HS-5 (cell line): ENCODE results near the gene RALGAPB.
"Not testable (repeated sequence)": the region's sequence is repeated elsewhere in the genome, so short reads cannot be mapped to it uniquely, and the experiment has no call there.

Source experiments
- DNase-seq: peaks from one replicate; pipeline ENCODE4 v3.0.0-alpha.2; 2012; ENCODE audit warnings: low read depth

RALGAPB gene

GRCh38 chr20:38472513-38473366 lies at the start of gene RALGAPB:
Gene RALGAPB, plus strand, starts transcription at chr20:38472843. Its CDS starts 15,590 bp downstream, at chr20:38488433.
- peak; percentile 96 for DNase-seq

- DNase-seq: no peak
Measured at GRCh38 chr20:38423541-38423940, 49.1 kb upstream of the RALGAPB start.

- DNase-seq: no peak
Measured at GRCh38 chr20:38424401-38424800, 48.2 kb upstream of the RALGAPB start.

GRCh38 chr20:38426006-38426897 lies 46.4 kb upstream of the RALGAPB start:
- peak; percentile 82 for DNase-seq

- DNase-seq: no peak
Measured at GRCh38 chr20:38427655-38428023, 45.0 kb upstream of the RALGAPB start.

- no peak for DNase-seq
Measured at GRCh38 chr20:38428800-38429199, 43.8 kb upstream of the RALGAPB start.

- no peak for DNase-seq
Measured at GRCh38 chr20:38429301-38429700, 43.3 kb upstream of the RALGAPB start.

- DNase-seq: no peak
Measured at GRCh38 chr20:38430679-38431325, 41.8 kb upstream of the RALGAPB start.

GRCh38 chr20:38432292-38432691 lies 40.4 kb upstream of the RALGAPB start:
- no peak for DNase-seq

GRCh38 chr20:38432870-38433269 lies 39.8 kb upstream of the RALGAPB start:
- DNase-seq: not testable (repeated sequence)

- DNase-seq: no peak
Measured at GRCh38 chr20:38433304-38433972, 39.2 kb upstream of the RALGAPB start.

GRCh38 chr20:38434301-38434741 lies 38.3 kb upstream of the RALGAPB start:
- DNase-seq: no peak

- DNase-seq: peak; percentile 72
Measured at GRCh38 chr20:38434770-38435554, 37.7 kb upstream of the RALGAPB start, which contains the start of gene SNHG17. Gene SNHG17, minus strand, starts transcription at chr20:38435328.

GRCh38 chr20:38435555-38435939 lies 37.1 kb upstream of the RALGAPB start:
- peak; percentile 49 for DNase-seq

GRCh38 chr20:38437796-38438195 lies 34.8 kb upstream of the RALGAPB start:
- no peak for DNase-seq

- not testable (repeated sequence) for DNase-seq
Measured at GRCh38 chr20:38441110-38441509, 31.5 kb upstream of the RALGAPB start.

- DNase-seq: no peak
Measured at GRCh38 chr20:38441916-38442315, 30.7 kb upstream of the RALGAPB start.

- no peak for DNase-seq
Measured at GRCh38 chr20:38445381-38445796, 27.3 kb upstream of the RALGAPB start.

GRCh38 chr20:38445901-38446425 lies 26.7 kb upstream of the RALGAPB start:
- no peak for DNase-seq

- peak; percentile 73 for DNase-seq
Measured at GRCh38 chr20:38446441-38447209, 26.0 kb upstream of the RALGAPB start.
